Measurements from ENCODE around the gene MACC1.

Gene MACC1

DNA sequence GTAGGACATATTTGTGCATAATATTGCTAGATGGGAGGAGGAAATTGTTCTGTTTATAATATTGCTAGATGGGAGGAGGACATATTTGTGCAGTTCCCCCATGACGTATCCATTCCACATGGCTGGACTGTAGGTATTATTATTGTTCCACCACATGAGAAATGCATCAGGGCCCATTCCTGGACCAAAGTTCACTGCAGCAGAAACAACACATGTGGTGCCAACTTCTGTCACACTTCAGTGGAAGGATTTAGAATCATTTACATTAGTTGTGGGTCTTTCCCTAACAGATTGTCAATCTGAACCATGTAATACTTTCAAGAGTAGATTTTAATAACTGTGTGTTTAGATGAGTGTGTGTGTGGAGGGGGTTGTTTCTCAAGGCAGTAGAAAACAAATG, 32.7 kb upstream of the MACC1 start:
- no peaks in the 10 kb centered on the region for H3K27me3 ChIP-seq (ENCODE audit: insufficient read depth, poor library complexity, severe bottlenecking)
- DNase-seq (ENCODE audit: low spot score), result no peak
- TF ChIP-seq, protein P1, sequence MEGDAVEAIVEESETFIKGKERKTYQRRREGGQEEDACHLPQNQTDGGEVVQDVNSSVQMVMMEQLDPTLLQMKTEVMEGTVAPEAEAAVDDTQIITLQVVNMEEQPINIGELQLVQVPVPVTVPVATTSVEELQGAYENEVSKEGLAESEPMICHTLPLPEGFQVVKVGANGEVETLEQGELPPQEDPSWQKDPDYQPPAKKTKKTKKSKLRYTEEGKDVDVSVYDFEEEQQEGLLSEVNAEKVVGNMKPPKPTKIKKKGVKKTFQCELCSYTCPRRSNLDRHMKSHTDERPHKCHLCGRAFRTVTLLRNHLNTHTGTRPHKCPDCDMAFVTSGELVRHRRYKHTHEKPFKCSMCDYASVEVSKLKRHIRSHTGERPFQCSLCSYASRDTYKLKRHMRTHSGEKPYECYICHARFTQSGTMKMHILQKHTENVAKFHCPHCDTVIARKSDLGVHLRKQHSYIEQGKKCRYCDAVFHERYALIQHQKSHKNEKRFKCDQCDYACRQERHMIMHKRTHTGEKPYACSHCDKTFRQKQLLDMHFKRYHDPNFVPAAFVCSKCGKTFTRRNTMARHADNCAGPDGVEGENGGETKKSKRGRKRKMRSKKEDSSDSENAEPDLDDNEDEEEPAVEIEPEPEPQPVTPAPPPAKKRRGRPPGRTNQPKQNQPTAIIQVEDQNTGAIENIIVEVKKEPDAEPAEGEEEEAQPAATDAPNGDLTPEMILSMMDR (IDR thresholded peaks at IDR 0.05; ENCODE audit: poor library complexity, severe bottlenecking), result no peak
- no peak overlapping the region for H3K27ac ChIP-seq (ENCODE audit: poor library complexity, severe bottlenecking)
- H3K4me1 ChIP-seq (ENCODE audit: insufficient read depth, poor library complexity, severe bottlenecking), result no peaks in the 10 kb centered on the region
- no peaks in the 10 kb centered on the region for H3K9me3 ChIP-seq (ENCODE audit: severe bottlenecking)
- H3K36me3 ChIP-seq (ENCODE audit: low read depth), result no peaks in the 10 kb centered on the region
- H3K4me3 ChIP-seq (ENCODE audit: severe bottlenecking), result no peak overlapping the region
- ATAC-seq (ENCODE audit: low read depth), result no peak

DNA sequence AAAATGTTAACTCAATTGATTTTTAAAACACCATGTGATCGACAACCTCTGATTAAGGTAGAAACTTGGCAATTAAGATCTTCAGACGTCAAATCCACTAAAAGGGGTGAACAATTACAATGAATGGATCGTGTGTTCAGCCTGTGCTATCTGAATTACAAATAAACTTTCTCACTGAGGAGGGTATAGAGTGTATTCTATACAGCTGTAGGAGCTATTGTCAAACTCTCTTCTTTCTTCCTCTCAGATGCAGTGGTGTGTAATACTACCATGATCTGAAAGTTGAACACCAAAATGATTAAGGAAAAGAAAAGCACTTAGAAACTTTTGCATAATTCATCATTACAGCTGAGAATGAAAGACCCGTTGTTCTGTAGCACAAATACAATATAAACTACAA, 32.2 kb upstream of the MACC1 start:
- Histone ChIP-seq H3K4me1 (ENCODE audit: insufficient read depth, poor library complexity, severe bottlenecking) (no peaks in the 10 kb centered on the region), H3K4me3 (ENCODE audit: severe bottlenecking) (no peak overlapping the region), H3K9me3 (ENCODE audit: severe bottlenecking) (no peaks in the 10 kb centered on the region), H3K36me3 (ENCODE audit: low read depth) (no peaks in the 10 kb centered on the region), H3K27me3 (ENCODE audit: insufficient read depth, poor library complexity, severe bottlenecking) (no peaks in the 10 kb centered on the region), H3K27ac (ENCODE audit: poor library complexity, severe bottlenecking) (no peak overlapping the region)
- TF ChIP-seq, protein P1 (IDR thresholded peaks at IDR 0.05; ENCODE audit: poor library complexity, severe bottlenecking), result no peak
- DNase-seq (ENCODE audit: low spot score), result no peak
- ATAC-seq (ENCODE audit: low read depth), result no peak

DNA sequence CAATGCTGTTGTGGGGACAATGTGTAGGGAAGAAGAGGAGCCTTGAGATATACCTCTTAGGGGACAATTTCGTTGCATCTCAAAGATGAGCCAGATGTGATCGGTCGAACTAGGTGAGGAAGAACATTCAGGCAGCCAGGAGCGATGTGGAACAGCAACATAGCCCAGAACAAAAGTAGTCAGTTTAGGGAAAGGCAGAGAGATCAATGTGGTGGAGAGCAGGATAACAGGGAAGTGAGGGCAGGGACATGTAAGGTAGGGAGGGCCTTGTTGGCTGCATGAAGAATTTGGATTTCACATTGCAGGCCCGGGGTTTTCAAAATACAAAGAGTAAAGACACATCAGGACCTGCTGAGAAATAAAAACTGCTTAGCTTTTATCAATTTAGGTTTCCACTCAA, 29.1 kb upstream of the MACC1 start:
- DNase-seq (ENCODE audit: low spot score) (no peak), ATAC-seq (ENCODE audit: low read depth) (no peak)
- H3K4me3 ChIP-seq (ENCODE audit: severe bottlenecking), result no peak overlapping the region
- no peaks in the 10 kb centered on the region for H3K27me3 ChIP-seq (ENCODE audit: insufficient read depth, poor library complexity, severe bottlenecking)
- H3K4me1 ChIP-seq (ENCODE audit: insufficient read depth, poor library complexity, severe bottlenecking), result peaks cover 12% of the 10 kb centered on the region
- TF ChIP-seq, protein P1 (IDR thresholded peaks at IDR 0.05; ENCODE audit: poor library complexity, severe bottlenecking), result no peak
- H3K9me3 ChIP-seq (ENCODE audit: severe bottlenecking), result no peaks in the 10 kb centered on the region
- H3K27ac ChIP-seq (ENCODE audit: poor library complexity, severe bottlenecking), result no peak overlapping the region
- no peaks in the 10 kb centered on the region for H3K36me3 ChIP-seq (ENCODE audit: low read depth)

DNA sequence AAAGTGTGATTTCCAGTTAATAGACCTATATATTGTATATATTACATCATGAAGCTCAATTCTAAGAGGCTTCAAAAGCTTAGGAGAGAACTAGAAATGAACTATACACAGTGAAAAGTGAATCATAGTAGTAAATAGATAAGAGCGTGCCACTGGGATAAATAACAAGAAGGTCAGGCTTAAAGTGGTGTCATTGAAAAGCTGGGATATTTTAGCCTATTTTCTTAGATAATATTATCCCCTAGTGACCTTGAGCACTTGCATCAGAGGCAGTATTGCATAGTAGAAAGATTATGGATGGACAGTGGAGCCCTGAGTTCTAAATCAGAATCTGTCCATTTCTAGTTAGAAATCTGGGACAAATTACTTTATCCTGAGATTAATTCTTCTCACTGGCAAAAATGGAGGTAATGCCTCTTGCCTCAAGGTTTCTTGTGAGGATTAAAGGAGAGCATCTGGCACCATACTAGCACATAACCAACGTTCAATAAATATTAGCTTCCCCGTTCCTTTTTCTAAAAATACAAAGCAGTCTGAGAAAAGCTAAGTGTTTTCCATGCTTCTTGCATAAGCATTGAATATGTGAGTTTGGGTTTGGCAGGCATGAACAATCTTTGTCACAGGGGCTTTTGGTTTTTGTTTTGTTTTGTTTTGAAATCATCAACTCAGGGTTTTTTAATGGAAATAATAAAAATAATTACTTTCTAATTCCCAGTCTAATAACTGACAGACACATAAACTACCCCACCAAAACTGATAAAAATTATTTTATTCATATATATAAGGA, 27.3 kb upstream of the MACC1 start:
- TF ChIP-seq, protein P1 (IDR thresholded peaks at IDR 0.05; ENCODE audit: poor library complexity, severe bottlenecking), result no peak
- ATAC-seq (ENCODE audit: low read depth), result no peak
- H3K4me1 ChIP-seq (ENCODE audit: insufficient read depth, poor library complexity, severe bottlenecking), result peaks cover 19% of the 10 kb centered on the region

DNA sequence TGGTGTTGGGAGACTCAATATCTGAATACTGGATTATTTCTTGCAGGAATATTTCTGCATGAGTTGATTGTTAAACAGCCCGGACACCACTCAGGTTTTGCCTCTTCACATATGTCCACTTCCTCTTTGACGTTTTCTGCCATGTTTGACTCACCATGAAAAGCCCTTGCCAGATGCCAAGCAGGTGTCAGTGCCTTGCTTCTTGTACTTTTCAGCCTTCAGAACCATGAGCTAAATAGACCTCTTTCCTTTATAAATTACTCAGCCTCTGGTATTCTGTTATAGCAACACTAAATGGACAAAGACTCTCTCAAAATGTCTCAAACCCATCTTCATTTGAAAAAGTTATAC, 24.7 kb upstream of the MACC1 start:
- TF ChIP-seq, protein P1 (IDR thresholded peaks at IDR 0.05; ENCODE audit: poor library complexity, severe bottlenecking), result no peak

More for the DNA sequence above, 27.3 kb upstream of the MACC1 start:
- no peaks in the 10 kb centered on the region for H3K36me3 ChIP-seq (ENCODE audit: low read depth)
- no peak overlapping the region for H3K4me3 ChIP-seq (ENCODE audit: severe bottlenecking)
- no peaks in the 10 kb centered on the region for H3K27me3 ChIP-seq (ENCODE audit: insufficient read depth, poor library complexity, severe bottlenecking)
- H3K9me3 ChIP-seq (ENCODE audit: severe bottlenecking), result no peaks in the 10 kb centered on the region
- no peak for DNase-seq (ENCODE audit: low spot score)
- no peak overlapping the region for H3K27ac ChIP-seq (ENCODE audit: poor library complexity, severe bottlenecking)

More for the DNA sequence above, 24.7 kb upstream of the MACC1 start:
- Histone ChIP-seq H3K27ac (ENCODE audit: poor library complexity, severe bottlenecking) (peak overlapping the region; percentile 92), H3K9me3 (ENCODE audit: severe bottlenecking) (no peaks in the 10 kb centered on the region), H3K27me3 (ENCODE audit: insufficient read depth, poor library complexity, severe bottlenecking) (no peaks in the 10 kb centered on the region), H3K36me3 (ENCODE audit: low read depth) (no peaks in the 10 kb centered on the region), H3K4me1 (ENCODE audit: insufficient read depth, poor library complexity, severe bottlenecking) (peaks cover 19% of the 10 kb centered on the region), H3K4me3 (ENCODE audit: severe bottlenecking) (no peak overlapping the region)
- ATAC-seq (ENCODE audit: low read depth) (peak; percentile 26; the same call in 1 of the 3 replicates), DNase-seq (ENCODE audit: low spot score) (no peak)

All from RWPE2 (cell line).